ENCODE results near the gene SIGLEC6.

The SIGLEC6 gene

GRCh38 chr19:51548213-51548651, 16.8 kb upstream of the SIGLEC6 start:
- no peak for DNase-seq

- no peak for DNase-seq
Measured at GRCh38 chr19:51547397-51548212, 16.1 kb upstream of the SIGLEC6 start.

- DNase-seq = no peak
Measured at GRCh38 chr19:51546650-51547396, 15.4 kb upstream of the SIGLEC6 start.

GRCh38 chr19:51546107-51546649, 14.7 kb upstream of the SIGLEC6 start:
- no peak for DNase-seq

GRCh38 chr19:51544038-51544437, 12.6 kb upstream of the SIGLEC6 start:
- no peak for DNase-seq

GRCh38 chr19:51542699-51543098, 11.2 kb upstream of the SIGLEC6 start:
- DNase-seq = no peak

- DNase-seq = no peak
Measured at GRCh38 chr19:51541458-51542357, 10.2 kb upstream of the SIGLEC6 start.

- DNase-seq = no peak
Measured at GRCh38 chr19:51539821-51540366, 8.4 kb upstream of the SIGLEC6 start.

- no peak for DNase-seq
Measured at GRCh38 chr19:51535535-51535934, 4.1 kb upstream of the SIGLEC6 start.

GRCh38 chr19:51530616-51531015, 854 bp downstream of the SIGLEC6 start:
- DNase-seq = no peak

- no peak for DNase-seq
Measured at GRCh38 chr19:51529301-51529700, 2.2 kb downstream of the SIGLEC6 start.

- DNase-seq = no peak
Measured at GRCh38 chr19:51525651-51526050, 5.8 kb downstream of the SIGLEC6 start.

- DNase-seq = no peak
Measured at GRCh38 chr19:51524666-51525264, 6.7 kb downstream of the SIGLEC6 start.

- no peak for DNase-seq
Measured at GRCh38 chr19:51521781-51522180, 9.7 kb downstream of the SIGLEC6 start.

- DNase-seq = no peak
Measured at GRCh38 chr19:51521357-51521756, 10.1 kb downstream of the SIGLEC6 start.

GRCh38 chr19:51520728-51521127, 10.7 kb downstream of the SIGLEC6 start:
- DNase-seq = no peak

- no peak for DNase-seq
Measured at GRCh38 chr19:51514866-51515481, 16.5 kb downstream of the SIGLEC6 start.

GRCh38 chr19:51513968-51514367, 17.5 kb downstream of the SIGLEC6 start:
- DNase-seq = no peak

- no peak for DNase-seq
Measured at GRCh38 chr19:51511353-51511752, 20.1 kb downstream of the SIGLEC6 start.

- DNase-seq = no peak
Measured at GRCh38 chr19:51509823-51510660, 21.4 kb downstream of the SIGLEC6 start.

Measured in stimulated activated naive CD4-positive, alpha-beta T cell treated with Interleukin-2 at 50 U/mL for 16 hours (primary cell).